Measurements from ENCODE around the gene FUT8. TPM values are rescaled to one million over a fixed set of nuclear protein-coding genes. Genes with fewer than 3 reads are reported as not detected.

The FUT8 gene
- total RNA-seq, 1 donor from 2014 or later = 181 TPM

GRCh38 chr14:65470404-65470880 lies 57.9 kb downstream of the FUT8 start:
- Mint-ChIP-seq H3K9me3 (no peaks in the 10 kb centered on the region), H3K27me3 (ENCODE audit: insufficient read depth) (no peaks in the 10 kb centered on the region), H3K4me3 (no peak overlapping the region), H3K4me1 (ENCODE audit: low read depth) (peaks cover 53% of the 10 kb centered on the region), H3K36me3 (ENCODE audit: low read depth) (peaks cover 39% of the 10 kb centered on the region), H3K27ac (no peak overlapping the region)
- no peak for DNase-seq (ENCODE audit: low spot score)
- intact Hi-C loops (cut with micrococcal nuclease) = no loop called here

GRCh38 chr14:65471038-65471878 lies 58.7 kb downstream of the FUT8 start:
- Mint-ChIP-seq H3K27me3 (ENCODE audit: insufficient read depth) (no peaks in the 10 kb centered on the region), H3K9me3 (no peaks in the 10 kb centered on the region), H3K4me1 (ENCODE audit: low read depth) (peaks cover 54% of the 10 kb centered on the region), H3K4me3 (no peak overlapping the region), H3K27ac (peak overlapping the region; percentile 66), H3K36me3 (ENCODE audit: low read depth) (peaks cover 34% of the 10 kb centered on the region)
- no peak for DNase-seq (ENCODE audit: low spot score)
- intact Hi-C loops (cut with micrococcal nuclease) = no loop called here

- Mint-ChIP-seq H3K36me3 (ENCODE audit: low read depth) (peaks cover 30% of the 10 kb centered on the region), H3K4me3 (no peak overlapping the region), H3K9me3 (no peaks in the 10 kb centered on the region), H3K27ac (no peak overlapping the region), H3K4me1 (ENCODE audit: low read depth) (peaks cover 58% of the 10 kb centered on the region), H3K27me3 (ENCODE audit: insufficient read depth) (no peaks in the 10 kb centered on the region)
- intact Hi-C loops (cut with micrococcal nuclease) = no loop called here
- DNase-seq (ENCODE audit: low spot score) = no peak
Observed at GRCh38 chr14:65472189-65472588, 59.7 kb downstream of the FUT8 start.

- no peak for DNase-seq (ENCODE audit: low spot score)
- peaks cover 28% of the 10 kb centered on the region for H3K36me3 Mint-ChIP-seq (ENCODE audit: low read depth)
- peak overlapping the region; percentile 16 for H3K4me3 Mint-ChIP-seq
- peaks cover 69% of the 10 kb centered on the region for H3K4me1 Mint-ChIP-seq (ENCODE audit: low read depth)
- no peaks in the 10 kb centered on the region for H3K27me3 Mint-ChIP-seq (ENCODE audit: insufficient read depth)
- H3K27ac Mint-ChIP-seq = peak overlapping the region; percentile 77
- H3K9me3 Mint-ChIP-seq = no peaks in the 10 kb centered on the region
- intact Hi-C loops (cut with micrococcal nuclease) = loop anchor here (1.0 to 5.0 kb wide), 7 partner anchors 14 to 371 kb away; no protein-coding TSS in a partner anchor
Observed at GRCh38 chr14:65476273-65476941, 63.9 kb downstream of the FUT8 start.

GRCh38 chr14:65476942-65477318 lies 64.4 kb downstream of the FUT8 start:
- H3K9me3 Mint-ChIP-seq = no peaks in the 10 kb centered on the region
- peaks cover 29% of the 10 kb centered on the region for H3K36me3 Mint-ChIP-seq (ENCODE audit: low read depth)
- H3K27ac Mint-ChIP-seq = no peak overlapping the region
- H3K4me3 Mint-ChIP-seq = no peak overlapping the region
- no peak for DNase-seq (ENCODE audit: low spot score)
- H3K4me1 Mint-ChIP-seq (ENCODE audit: low read depth) = peaks cover 69% of the 10 kb centered on the region
- intact Hi-C loops (cut with micrococcal nuclease) = loop anchor here (1.0 to 5.0 kb wide), 7 partner anchors 15 to 370 kb away; no protein-coding TSS in a partner anchor
- H3K27me3 Mint-ChIP-seq (ENCODE audit: insufficient read depth) = no peaks in the 10 kb centered on the region

GRCh38 chr14:65478017-65478416 lies 65.5 kb downstream of the FUT8 start:
- Mint-ChIP-seq H3K4me3 (no peak overlapping the region), H3K36me3 (ENCODE audit: low read depth) (peaks cover 34% of the 10 kb centered on the region), H3K4me1 (ENCODE audit: low read depth) (peaks cover 76% of the 10 kb centered on the region), H3K9me3 (no peaks in the 10 kb centered on the region), H3K27ac (no peak overlapping the region), H3K27me3 (ENCODE audit: insufficient read depth) (no peaks in the 10 kb centered on the region)
- intact Hi-C loops (cut with micrococcal nuclease) = loop anchor here (5.0 kb wide), 3 partner anchors 39 to 369 kb away; no protein-coding TSS in a partner anchor
- DNase-seq (ENCODE audit: low spot score) = no peak

GRCh38 chr14:65478596-65478995 lies 66.1 kb downstream of the FUT8 start:
- no peak for DNase-seq (ENCODE audit: low spot score)
- Mint-ChIP-seq H3K36me3 (ENCODE audit: low read depth) (peaks cover 36% of the 10 kb centered on the region), H3K27ac (peak overlapping the region; percentile 61), H3K4me1 (ENCODE audit: low read depth) (peaks cover 80% of the 10 kb centered on the region), H3K27me3 (ENCODE audit: insufficient read depth) (no peaks in the 10 kb centered on the region), H3K4me3 (no peak overlapping the region), H3K9me3 (no peaks in the 10 kb centered on the region)
- intact Hi-C loops (cut with micrococcal nuclease) = loop anchor here (5.0 kb wide), 3 partner anchors 39 to 369 kb away; no protein-coding TSS in a partner anchor

GRCh38 chr14:65479386-65479785 lies 66.9 kb downstream of the FUT8 start:
- H3K4me3 Mint-ChIP-seq = no peak overlapping the region
- H3K36me3 Mint-ChIP-seq (ENCODE audit: low read depth) = peaks cover 35% of the 10 kb centered on the region
- intact Hi-C loops (cut with micrococcal nuclease) = loop anchor here (5.0 kb wide), 3 partner anchors 38 to 368 kb away; no protein-coding TSS in a partner anchor

GRCh38 chr14:65482757-65483438 lies 70.4 kb downstream of the FUT8 start:
- Mint-ChIP-seq H3K36me3 (ENCODE audit: low read depth) (peaks cover 40% of the 10 kb centered on the region), H3K27me3 (ENCODE audit: insufficient read depth) (no peaks in the 10 kb centered on the region), H3K4me1 (ENCODE audit: low read depth) (peaks cover 70% of the 10 kb centered on the region), H3K4me3 (no peak overlapping the region), H3K9me3 (no peaks in the 10 kb centered on the region), H3K27ac (no peak overlapping the region)
- intact Hi-C loops (cut with micrococcal nuclease) = no loop called here
- no peak for DNase-seq (ENCODE audit: low spot score)

More at GRCh38 chr14:65479386-65479785, 66.9 kb downstream of the FUT8 start:
- Mint-ChIP-seq H3K9me3 (no peaks in the 10 kb centered on the region), H3K4me1 (ENCODE audit: low read depth) (peaks cover 76% of the 10 kb centered on the region), H3K27ac (no peak overlapping the region), H3K27me3 (ENCODE audit: insufficient read depth) (no peaks in the 10 kb centered on the region)
- DNase-seq (ENCODE audit: low spot score) = no peak

- Mint-ChIP-seq H3K4me1 (ENCODE audit: low read depth) (peaks cover 70% of the 10 kb centered on the region), H3K9me3 (no peaks in the 10 kb centered on the region), H3K27me3 (ENCODE audit: insufficient read depth) (no peaks in the 10 kb centered on the region), H3K4me3 (no peak overlapping the region), H3K27ac (no peak overlapping the region), H3K36me3 (ENCODE audit: low read depth) (peaks cover 39% of the 10 kb centered on the region)
- no peak for DNase-seq (ENCODE audit: low spot score)
- intact Hi-C loops (cut with micrococcal nuclease) = no loop called here
Observed at GRCh38 chr14:65483647-65484046, 71.1 kb downstream of the FUT8 start.

GRCh38 chr14:65485516-65485915 lies 73.0 kb downstream of the FUT8 start:
- H3K9me3 Mint-ChIP-seq = no peaks in the 10 kb centered on the region
- intact Hi-C loops (cut with micrococcal nuclease) = no loop called here
- no peaks in the 10 kb centered on the region for H3K27me3 Mint-ChIP-seq (ENCODE audit: insufficient read depth)
- no peak overlapping the region for H3K27ac Mint-ChIP-seq
- peaks cover 70% of the 10 kb centered on the region for H3K4me1 Mint-ChIP-seq (ENCODE audit: low read depth)
- peaks cover 32% of the 10 kb centered on the region for H3K36me3 Mint-ChIP-seq (ENCODE audit: low read depth)
- no peak overlapping the region for H3K4me3 Mint-ChIP-seq
- no peak for DNase-seq (ENCODE audit: low spot score)

GRCh38 chr14:65486863-65487262 lies 74.3 kb downstream of the FUT8 start:
- intact Hi-C loops (cut with micrococcal nuclease) = no loop called here
- Mint-ChIP-seq H3K27me3 (ENCODE audit: insufficient read depth) (no peaks in the 10 kb centered on the region), H3K4me3 (no peak overlapping the region), H3K4me1 (ENCODE audit: low read depth) (peaks cover 63% of the 10 kb centered on the region), H3K27ac (no peak overlapping the region), H3K36me3 (ENCODE audit: low read depth) (peaks cover 32% of the 10 kb centered on the region), H3K9me3 (no peaks in the 10 kb centered on the region)
- no peak for DNase-seq (ENCODE audit: low spot score)
